Stimulated activated CD8-positive, alpha-beta memory T cell treated with anti-CD3 and anti-CD28 coated beads, Interleukin-7, amount 100 ng/mL, for 24 hours (primary cell): ENCODE results near the gene MFGE8.
A peak's percentile ranks its signal among the peaks of the same experiment; 100 is the strongest.

Source experiments
- DNase-seq: peaks from one replicate; pipeline ENCODE4 v3.0.0-alpha.2; 2020; ENCODE audit warnings: low read depth

Gene MFGE8

GRCh38 chr15:88918738-88919137 lies 5.6 kb upstream of the MFGE8 start:
- DNase-seq = no peak

- DNase-seq = no peak
Measured at GRCh38 chr15:88917760-88918159, 4.6 kb upstream of the MFGE8 start.

GRCh38 chr15:88915354-88915753 lies 2.2 kb upstream of the MFGE8 start:
- no peak for DNase-seq

GRCh38 chr15:88913850-88914169 lies 631 bp upstream of the MFGE8 start:
- DNase-seq = no peak

GRCh38 chr15:88912500-88912921 lies 668 bp downstream of the MFGE8 start:
- DNase-seq = no peak

- DNase-seq = no peak
Measured at GRCh38 chr15:88911766-88912118, 1.4 kb downstream of the MFGE8 start.

GRCh38 chr15:88909956-88910831 lies 3.0 kb downstream of the MFGE8 start:
- DNase-seq = no peak

- no peak for DNase-seq
Measured at GRCh38 chr15:88908697-88909621, 4.2 kb downstream of the MFGE8 start.

- DNase-seq = no peak
Measured at GRCh38 chr15:88908123-88908522, 5.1 kb downstream of the MFGE8 start.

- no peak for DNase-seq
Measured at GRCh38 chr15:88907111-88907510, 6.1 kb downstream of the MFGE8 start.

GRCh38 chr15:88906551-88906950 lies 6.6 kb downstream of the MFGE8 start:
- no peak for DNase-seq

GRCh38 chr15:88906130-88906529 lies 7.0 kb downstream of the MFGE8 start:
- no peak for DNase-seq

- no peak for DNase-seq
Measured at GRCh38 chr15:88905576-88905975, 7.6 kb downstream of the MFGE8 start.

- peak; percentile 80 for DNase-seq
Measured at GRCh38 chr15:88904624-88905327, 8.4 kb downstream of the MFGE8 start.

- no peak for DNase-seq
Measured at GRCh38 chr15:88904257-88904623, 8.9 kb downstream of the MFGE8 start.

- DNase-seq = no peak
Measured at GRCh38 chr15:88902846-88903245, 10.3 kb downstream of the MFGE8 start.

- no peak for DNase-seq
Measured at GRCh38 chr15:88902221-88902835, 10.9 kb downstream of the MFGE8 start.

- DNase-seq = no peak
Measured at GRCh38 chr15:88901508-88902220, 11.5 kb downstream of the MFGE8 start.

- DNase-seq = no peak
Measured at GRCh38 chr15:88900982-88901418, 12.2 kb downstream of the MFGE8 start.

- no peak for DNase-seq
Measured at GRCh38 chr15:88900309-88900981, 12.7 kb downstream of the MFGE8 start.

- DNase-seq = no peak
Measured at GRCh38 chr15:88899251-88899650, 13.9 kb downstream of the MFGE8 start.
